ENCODE data around the gene RNF220. TPM values are rescaled to one million over a fixed set of nuclear protein-coding genes. Genes with fewer than 3 reads are reported as not detected.

The RNF220 gene
- total RNA-seq, 1 experiment from 2014 or later: 92.4 TPM

- BruUV-seq (replicated peaks): no TSS peak
- H3K4me3 ChIP-seq (ENCODE audit: low read depth, low read length): no peak overlapping the region
- no peaks in the 10 kb centered on the region for H3K36me3 ChIP-seq (ENCODE audit: control insufficient read depth, insufficient read depth, low read length)
- Mint-ChIP-seq H3K9me3 (ENCODE audit: unreplicated experiment) (no peaks in the 10 kb centered on the region), H3K4me3 (ENCODE audit: unreplicated experiment) (no peak overlapping the region), H3K27me3 (ENCODE audit: insufficient read depth, unreplicated experiment) (no peaks in the 10 kb centered on the region), H3K4me1 (ENCODE audit: low read depth, unreplicated experiment) (no peaks in the 10 kb centered on the region), H3K27ac (ENCODE audit: unreplicated experiment) (no peak overlapping the region), H3K36me3 (ENCODE audit: insufficient read depth, unreplicated experiment) (no peaks in the 10 kb centered on the region)
- no peaks in the 10 kb centered on the region for H3K4me1 ChIP-seq
- POLR2A ChIA-PET: no interaction called here
- H3K27me3 ChIP-seq (replicated peaks; ENCODE audit: control insufficient read depth, insufficient read depth, low read length): no peaks in the 10 kb centered on the region
- no peak for DNase-seq
- TF ChIP-seq CTCF (IDR thresholded peaks at IDR 0.05; ENCODE audit: insufficient read depth in 1 of 2, low read depth in 1 of 2, low read length in 1 of 2, severe bottlenecking in 1 of 2, unreplicated experiment in 1 of 2): no peak
- intact Hi-C loops (cut with micrococcal nuclease; ENCODE audit: unreplicated experiment): no loop called here
- CTCF ChIA-PET: no interaction called here
- no peaks in the 10 kb centered on the region for H3K9me3 ChIP-seq
Measured at GRCh38 chr1:44682883-44683265, 277.8 kb downstream of the RNF220 start.

- DNase-seq: no peak
- intact Hi-C loops (cut with micrococcal nuclease; ENCODE audit: unreplicated experiment): no loop called here
- Mint-ChIP-seq H3K9me3 (ENCODE audit: unreplicated experiment) (no peaks in the 10 kb centered on the region), H3K27ac (ENCODE audit: unreplicated experiment) (no peak overlapping the region), H3K4me3 (ENCODE audit: unreplicated experiment) (no peak overlapping the region), H3K36me3 (ENCODE audit: insufficient read depth, unreplicated experiment) (no peaks in the 10 kb centered on the region), H3K4me1 (ENCODE audit: low read depth, unreplicated experiment) (no peaks in the 10 kb centered on the region), H3K27me3 (ENCODE audit: insufficient read depth, unreplicated experiment) (no peaks in the 10 kb centered on the region)
- no peak for TF ChIP-seq CTCF (IDR thresholded peaks at IDR 0.05; ENCODE audit: insufficient read depth in 1 of 2, low read depth in 1 of 2, low read length in 1 of 2, severe bottlenecking in 1 of 2, unreplicated experiment in 1 of 2)
- ChIA-PET POLR2A (no interaction called here), CTCF (no interaction called here)
- Histone ChIP-seq H3K27me3 (replicated peaks; ENCODE audit: control insufficient read depth, insufficient read depth, low read length) (no peaks in the 10 kb centered on the region), H3K9me3 (no peaks in the 10 kb centered on the region), H3K36me3 (ENCODE audit: control insufficient read depth, insufficient read depth, low read length) (no peaks in the 10 kb centered on the region), H3K4me3 (ENCODE audit: low read depth, low read length) (no peak overlapping the region), H3K4me1 (no peaks in the 10 kb centered on the region)
- no TSS peak for BruUV-seq (replicated peaks)
Measured at GRCh38 chr1:44684525-44684924, 279.5 kb downstream of the RNF220 start.

GRCh38 chr1:44685218-44685617 is 280.2 kb downstream of the RNF220 start:
- no TSS peak for BruUV-seq (replicated peaks)
- no peaks in the 10 kb centered on the region for H3K9me3 Mint-ChIP-seq (ENCODE audit: unreplicated experiment)
- H3K36me3 Mint-ChIP-seq (ENCODE audit: insufficient read depth, unreplicated experiment): no peaks in the 10 kb centered on the region
- Histone ChIP-seq H3K4me1 (no peaks in the 10 kb centered on the region), H3K9me3 (no peaks in the 10 kb centered on the region), H3K36me3 (ENCODE audit: control insufficient read depth, insufficient read depth, low read length) (no peaks in the 10 kb centered on the region), H3K27me3 (replicated peaks; ENCODE audit: control insufficient read depth, insufficient read depth, low read length) (no peaks in the 10 kb centered on the region), H3K4me3 (ENCODE audit: low read depth, low read length) (no peak overlapping the region)
- ChIA-PET POLR2A (no interaction called here), CTCF (no interaction called here)
- no peak for DNase-seq
- intact Hi-C loops (cut with micrococcal nuclease; ENCODE audit: unreplicated experiment): no loop called here
- H3K4me3 Mint-ChIP-seq (ENCODE audit: unreplicated experiment): no peak overlapping the region
- H3K27ac Mint-ChIP-seq (ENCODE audit: unreplicated experiment): no peak overlapping the region
- H3K27me3 Mint-ChIP-seq (ENCODE audit: insufficient read depth, unreplicated experiment): no peaks in the 10 kb centered on the region
- no peaks in the 10 kb centered on the region for H3K4me1 Mint-ChIP-seq (ENCODE audit: low read depth, unreplicated experiment)
- TF ChIP-seq CTCF (IDR thresholded peaks at IDR 0.05; ENCODE audit: insufficient read depth in 1 of 2, low read depth in 1 of 2, low read length in 1 of 2, severe bottlenecking in 1 of 2, unreplicated experiment in 1 of 2): no peak

All from Caco-2 (cell line).